Measurements from ENCODE around the gene TPBG.

TPBG gene, protein sequence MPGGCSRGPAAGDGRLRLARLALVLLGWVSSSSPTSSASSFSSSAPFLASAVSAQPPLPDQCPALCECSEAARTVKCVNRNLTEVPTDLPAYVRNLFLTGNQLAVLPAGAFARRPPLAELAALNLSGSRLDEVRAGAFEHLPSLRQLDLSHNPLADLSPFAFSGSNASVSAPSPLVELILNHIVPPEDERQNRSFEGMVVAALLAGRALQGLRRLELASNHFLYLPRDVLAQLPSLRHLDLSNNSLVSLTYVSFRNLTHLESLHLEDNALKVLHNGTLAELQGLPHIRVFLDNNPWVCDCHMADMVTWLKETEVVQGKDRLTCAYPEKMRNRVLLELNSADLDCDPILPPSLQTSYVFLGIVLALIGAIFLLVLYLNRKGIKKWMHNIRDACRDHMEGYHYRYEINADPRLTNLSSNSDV

DNA sequence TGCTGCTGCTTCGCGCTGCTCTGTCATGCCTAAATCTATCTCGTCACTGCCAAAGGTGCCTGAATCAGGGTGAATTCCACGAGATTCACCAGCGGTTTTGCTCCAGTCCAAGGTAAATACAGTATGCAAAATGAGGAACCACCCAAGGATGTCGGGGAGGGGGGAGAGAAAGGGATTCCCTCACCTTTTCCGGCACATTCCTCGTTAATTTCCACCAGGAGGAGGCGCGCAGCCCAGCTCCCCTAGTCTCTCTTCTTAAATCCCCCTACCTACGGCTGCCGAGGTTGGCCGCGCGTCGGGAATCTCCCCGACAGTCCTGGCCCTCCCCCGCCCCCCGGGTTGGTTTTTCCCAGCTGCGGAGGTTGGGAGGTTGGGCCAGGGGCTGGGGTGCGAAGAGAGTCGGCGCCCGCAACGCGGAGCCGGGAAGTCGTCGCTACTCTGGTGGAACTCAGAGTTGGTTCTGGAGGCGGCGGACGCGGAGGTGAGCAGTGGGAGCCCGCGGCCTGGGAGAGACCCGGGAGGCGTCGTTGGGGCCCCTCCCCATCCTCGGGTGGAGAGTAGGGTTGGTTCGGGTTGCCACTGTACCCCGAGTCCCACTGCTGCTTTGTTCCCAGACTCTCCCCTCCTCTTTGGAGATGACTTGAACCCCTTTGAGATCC, at the start of gene TPBG:
Gene TPBG (plus strand): TSS at position 390 of the 659 bp plus-strand sequence. CDS start 1,145 bp downstream, outside the sequence.
- in situ Hi-C loops (cut with MboI; ENCODE audit: low sequenced_read_pairs): no loop called here

DNA sequence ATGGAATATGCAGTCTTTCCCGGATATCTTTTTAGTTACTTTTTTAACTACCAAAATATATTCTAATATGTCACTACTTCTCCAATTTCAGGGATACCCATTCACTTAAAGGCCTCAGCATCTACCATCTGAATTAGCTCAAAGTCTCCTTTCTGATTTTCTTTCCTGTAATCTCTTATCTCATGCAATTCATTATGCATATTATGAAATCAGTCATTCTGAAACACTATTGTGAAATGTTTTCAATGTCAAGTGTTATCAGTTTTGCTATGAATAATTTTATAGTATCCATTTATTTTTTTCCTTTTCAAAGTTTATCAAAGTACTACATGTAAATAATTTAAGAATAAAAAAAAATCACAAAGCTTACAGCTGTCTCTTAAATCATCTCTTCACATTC, 41.2 kb upstream of the TPBG start:
- in situ Hi-C loops (cut with MboI; ENCODE audit: low sequenced_read_pairs): no loop called here

GRCh38 chr6:82329766-82330165, 33.9 kb upstream of the TPBG start:
- in situ Hi-C loops (cut with MboI; ENCODE audit: low sequenced_read_pairs): no loop called here

- in situ Hi-C loops (cut with MboI; ENCODE audit: low sequenced_read_pairs): no loop called here
These were observed 33.3 kb upstream of the TPBG start for GRCh38 chr6:82330171-82330804.

DNA sequence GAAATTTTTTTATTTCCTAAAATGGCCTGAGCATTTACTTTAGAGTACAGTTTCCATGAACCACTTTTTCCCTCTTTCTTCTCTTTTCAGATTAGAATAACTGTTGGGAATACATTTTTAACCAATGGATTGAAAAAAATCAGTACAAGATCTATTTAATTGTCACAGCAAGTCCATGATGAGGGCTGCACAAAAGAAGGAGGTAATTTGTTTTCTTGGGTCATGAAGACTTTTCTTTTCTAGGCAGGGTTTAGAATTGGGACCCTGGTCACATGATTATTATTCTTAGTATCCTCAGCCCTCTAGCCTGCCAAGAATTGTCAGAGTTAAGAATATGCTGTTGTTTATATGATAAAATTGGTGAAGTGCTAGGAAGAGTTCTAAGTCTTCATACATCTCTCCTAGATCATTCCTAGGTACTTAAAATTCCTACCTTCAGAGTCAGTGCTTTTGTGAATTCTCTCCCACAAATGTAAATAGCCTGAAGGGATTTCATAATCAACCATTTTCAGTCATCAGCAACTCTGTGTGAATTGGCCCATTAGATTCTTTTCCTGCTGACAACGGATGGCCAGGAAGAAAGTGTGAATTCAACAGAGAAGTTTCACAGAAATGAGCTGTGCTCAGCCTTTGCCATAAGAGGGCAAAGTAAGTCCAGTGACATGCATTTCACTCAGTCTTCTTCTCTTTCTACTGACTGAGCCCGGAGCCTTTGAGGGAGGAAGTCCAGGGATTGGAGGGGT, 32.4 kb upstream of the TPBG start:
- in situ Hi-C loops (cut with MboI; ENCODE audit: low sequenced_read_pairs): no loop called here

- in situ Hi-C loops (cut with MboI; ENCODE audit: low sequenced_read_pairs): no loop called here
These were observed 29.8 kb upstream of the TPBG start for GRCh38 chr6:82333781-82334180.

DNA sequence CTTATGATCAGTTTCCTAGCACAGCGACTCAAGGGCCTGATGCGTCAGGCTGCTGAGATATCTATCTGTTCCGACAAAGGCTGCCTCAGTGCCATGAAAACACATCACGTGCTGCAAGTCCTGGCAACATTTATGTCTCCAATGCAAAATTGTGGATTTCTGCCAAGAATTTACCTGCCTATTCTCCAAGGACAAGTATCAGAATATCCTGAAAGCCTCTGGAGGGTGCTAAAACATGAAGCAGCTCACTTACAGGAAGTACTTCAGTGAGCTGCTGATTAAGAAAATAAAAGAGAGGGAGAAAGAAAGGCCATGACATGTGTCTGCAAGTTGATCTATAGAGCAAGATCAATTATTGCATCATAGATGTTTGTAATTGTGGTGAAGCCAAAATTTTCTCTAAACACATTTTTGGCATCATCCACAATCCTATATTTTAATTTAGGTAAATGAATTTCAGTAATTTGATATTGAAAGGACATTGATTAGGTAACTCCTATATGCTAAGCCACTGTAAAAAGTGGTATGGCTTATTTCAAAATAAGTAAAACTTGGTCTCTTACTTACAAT, 25.8 kb upstream of the TPBG start:
- in situ Hi-C loops (cut with MboI; ENCODE audit: low sequenced_read_pairs): no loop called here

- in situ Hi-C loops (cut with MboI; ENCODE audit: low sequenced_read_pairs): no loop called here
These were observed 15.5 kb upstream of the TPBG start for GRCh38 chr6:82348130-82348529.

- in situ Hi-C loops (cut with MboI; ENCODE audit: low sequenced_read_pairs): no loop called here
These were observed 9.8 kb upstream of the TPBG start for GRCh38 chr6:82353848-82354247.

GRCh38 chr6:82360552-82360951, 3.1 kb upstream of the TPBG start:
- in situ Hi-C loops (cut with MboI; ENCODE audit: low sequenced_read_pairs): no loop called here

DNA sequence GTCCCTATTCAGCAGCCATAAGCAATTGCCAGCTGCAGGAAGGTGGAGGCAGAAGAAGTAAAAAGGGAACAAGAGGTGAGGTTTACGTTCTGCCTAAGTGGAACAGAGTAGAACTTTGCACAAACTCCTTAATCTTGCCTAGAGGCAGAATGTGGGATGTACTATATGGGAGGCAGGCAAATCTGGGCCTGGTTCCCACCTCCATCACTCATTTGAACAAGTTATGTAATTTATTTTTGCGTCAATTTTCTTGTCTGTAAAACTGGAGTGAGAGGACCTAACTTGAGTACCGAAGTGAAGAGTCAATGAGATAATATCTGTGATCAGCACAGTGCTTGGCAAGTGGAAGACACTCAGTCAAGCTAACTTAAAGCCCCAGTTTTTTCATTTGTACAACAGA, 2.0 kb upstream of the TPBG start:
- in situ Hi-C loops (cut with MboI; ENCODE audit: low sequenced_read_pairs): no loop called here

DNA sequence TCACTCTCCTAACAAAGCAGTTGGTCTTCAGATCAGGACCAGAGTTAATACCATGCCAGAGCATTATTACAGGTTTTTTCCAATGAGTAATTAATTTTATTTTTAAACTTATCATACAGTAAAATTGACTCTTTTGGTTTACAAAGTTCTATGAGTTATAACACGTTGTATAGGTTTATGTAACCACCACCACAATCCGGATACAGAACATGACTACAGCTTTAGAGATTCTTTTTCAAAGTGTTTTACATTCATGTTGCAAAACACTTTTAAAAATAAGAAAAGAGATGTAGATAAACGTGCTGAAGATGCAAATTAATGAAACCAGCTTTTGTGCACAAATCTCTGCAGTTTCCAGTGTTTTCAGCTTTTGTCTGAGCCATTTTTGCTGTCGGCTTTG, 1.5 kb upstream of the TPBG start:
- in situ Hi-C loops (cut with MboI; ENCODE audit: low sequenced_read_pairs): no loop called here

DNA sequence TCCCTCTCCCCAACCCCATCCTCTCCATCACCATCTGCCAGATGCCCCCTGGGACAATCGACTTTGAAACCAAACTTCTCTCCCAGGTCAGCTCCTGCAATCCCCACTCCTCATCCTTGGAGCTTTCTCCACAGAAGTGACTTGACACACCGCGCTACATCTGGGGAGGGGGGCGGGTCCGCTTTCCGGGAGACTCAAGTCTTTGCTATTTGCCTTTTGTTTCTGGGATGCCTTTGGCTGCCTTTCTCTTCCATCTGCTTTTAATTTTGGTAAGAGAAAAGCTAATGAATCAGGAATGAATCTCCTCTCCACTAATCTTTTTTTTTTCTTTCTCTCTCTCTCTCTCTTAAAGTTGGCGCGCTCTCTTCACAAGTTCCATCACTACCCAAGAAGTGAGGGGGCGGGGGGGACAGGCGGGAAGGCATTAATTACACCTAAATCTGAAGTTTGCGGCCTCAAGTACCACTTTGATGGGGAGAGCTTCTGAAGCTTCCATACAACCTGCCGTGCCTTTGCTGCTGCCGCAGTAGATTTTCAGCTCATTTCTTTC, 664 bp upstream of the TPBG start:
- in situ Hi-C loops (cut with MboI; ENCODE audit: low sequenced_read_pairs): no loop called here

- in situ Hi-C loops (cut with MboI; ENCODE audit: low sequenced_read_pairs): no loop called here
These were observed 734 bp downstream of the TPBG start for GRCh38 chr6:82364087-82365015.

DNA sequence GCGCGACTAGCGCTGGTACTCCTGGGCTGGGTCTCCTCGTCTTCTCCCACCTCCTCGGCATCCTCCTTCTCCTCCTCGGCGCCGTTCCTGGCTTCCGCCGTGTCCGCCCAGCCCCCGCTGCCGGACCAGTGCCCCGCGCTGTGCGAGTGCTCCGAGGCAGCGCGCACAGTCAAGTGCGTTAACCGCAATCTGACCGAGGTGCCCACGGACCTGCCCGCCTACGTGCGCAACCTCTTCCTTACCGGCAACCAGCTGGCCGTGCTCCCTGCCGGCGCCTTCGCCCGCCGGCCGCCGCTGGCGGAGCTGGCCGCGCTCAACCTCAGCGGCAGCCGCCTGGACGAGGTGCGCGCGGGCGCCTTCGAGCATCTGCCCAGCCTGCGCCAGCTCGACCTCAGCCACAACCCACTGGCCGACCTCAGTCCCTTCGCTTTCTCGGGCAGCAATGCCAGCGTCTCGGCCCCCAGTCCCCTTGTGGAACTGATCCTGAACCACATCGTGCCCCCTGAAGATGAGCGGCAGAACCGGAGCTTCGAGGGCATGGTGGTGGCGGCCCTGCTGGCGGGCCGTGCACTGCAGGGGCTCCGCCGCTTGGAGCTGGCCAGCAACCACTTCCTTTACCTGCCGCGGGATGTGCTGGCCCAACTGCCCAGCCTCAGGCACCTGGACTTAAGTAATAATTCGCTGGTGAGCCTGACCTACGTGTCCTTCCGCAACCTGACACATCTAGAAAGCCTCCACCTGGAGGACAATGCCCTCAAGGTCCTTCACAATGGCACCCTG, 1.6 kb downstream of the TPBG start:
- in situ Hi-C loops (cut with MboI; ENCODE audit: low sequenced_read_pairs): no loop called here

DNA sequence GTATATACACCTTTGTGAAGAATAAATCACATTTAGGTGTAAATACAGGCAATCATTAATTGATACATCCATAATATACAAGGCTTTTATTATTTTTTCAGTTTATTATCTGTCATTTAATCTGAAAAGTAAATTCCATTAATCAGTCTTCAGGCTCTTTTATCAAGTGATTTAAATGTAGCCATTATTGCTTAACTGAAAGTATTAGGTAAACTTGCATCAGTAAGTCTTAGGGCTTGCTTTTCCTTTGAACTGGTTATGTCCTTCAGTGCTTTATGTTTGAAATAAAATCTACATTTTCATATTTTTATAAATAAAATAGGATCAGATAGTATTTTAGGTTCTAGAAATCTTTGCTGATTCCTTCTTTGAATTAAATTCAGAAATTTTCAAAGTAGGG, 4.1 kb downstream of the TPBG start:
- in situ Hi-C loops (cut with MboI; ENCODE audit: low sequenced_read_pairs): no loop called here

DNA sequence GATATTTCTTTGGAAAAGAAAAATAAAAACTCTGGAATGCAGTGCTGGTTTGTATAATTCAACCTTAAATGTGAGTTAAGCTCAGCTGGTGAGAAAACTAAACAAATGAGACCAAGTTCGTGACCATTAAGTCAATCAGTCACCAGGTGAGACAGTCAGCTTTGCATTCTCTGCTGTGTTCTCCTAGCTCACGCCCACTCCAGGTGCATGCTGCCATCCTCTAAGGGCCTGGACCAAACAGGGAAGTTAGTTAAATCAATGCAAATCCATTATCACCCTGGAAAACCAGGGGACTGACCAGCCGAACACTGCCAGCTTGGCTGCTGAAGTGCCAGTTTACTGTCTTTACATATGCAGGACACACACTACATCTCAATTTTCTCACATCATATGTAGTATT, 7.2 kb downstream of the TPBG start:
- in situ Hi-C loops (cut with MboI; ENCODE audit: low sequenced_read_pairs): no loop called here

DNA sequence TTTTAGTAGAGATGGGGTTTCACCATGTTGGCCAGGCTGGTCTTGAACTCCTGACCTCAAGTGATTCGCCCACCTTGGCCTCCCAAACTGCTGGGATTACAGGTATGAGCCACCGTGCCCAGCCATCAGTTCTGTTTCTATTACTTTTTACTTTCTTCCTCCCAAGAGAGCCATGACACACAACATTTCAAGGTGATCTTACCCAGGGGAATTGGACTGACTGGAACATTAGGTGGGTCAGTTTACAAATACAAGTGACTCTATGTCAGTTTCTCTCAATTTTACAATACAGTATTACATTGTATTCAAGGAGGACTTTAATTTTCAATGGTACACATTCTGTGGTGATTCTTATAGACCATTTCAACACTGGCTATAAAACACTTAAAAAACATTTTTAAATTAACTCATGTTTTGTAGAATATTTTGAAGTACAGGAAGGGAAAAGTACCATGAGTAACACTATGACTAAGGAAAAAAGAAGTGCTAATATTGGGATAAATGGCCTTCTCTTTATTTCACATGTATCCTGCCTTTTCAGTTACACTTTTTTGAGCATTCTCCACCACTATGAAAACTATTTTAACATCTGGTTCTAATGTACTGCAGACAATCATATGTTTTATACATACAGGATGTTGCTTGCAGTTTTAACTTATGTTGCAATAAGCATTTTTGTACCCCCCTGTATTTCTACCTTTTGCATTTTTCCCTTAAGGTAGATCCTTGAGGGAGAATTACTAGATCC, 8.4 kb downstream of the TPBG start:
- in situ Hi-C loops (cut with MboI; ENCODE audit: low sequenced_read_pairs): no loop called here

Data from hTERT RPE-1 (cell line).